LNCAP (cell line): ENCODE results near the gene MAP3K13.

Experiments used
- TF ChIP-seq, protein P1 (sequence below): fragments of 450-650 bp; IDR thresholded peaks from 2 replicates; pipeline ENCODE4 v1.5.1; 2017; ENCODE audit warnings: mild to moderate bottlenecking

Gene MAP3K13

GRCh38 chr3:185320949-185321348, 42.0 kb upstream of the MAP3K13 start:
- TF ChIP-seq, protein P1, sequence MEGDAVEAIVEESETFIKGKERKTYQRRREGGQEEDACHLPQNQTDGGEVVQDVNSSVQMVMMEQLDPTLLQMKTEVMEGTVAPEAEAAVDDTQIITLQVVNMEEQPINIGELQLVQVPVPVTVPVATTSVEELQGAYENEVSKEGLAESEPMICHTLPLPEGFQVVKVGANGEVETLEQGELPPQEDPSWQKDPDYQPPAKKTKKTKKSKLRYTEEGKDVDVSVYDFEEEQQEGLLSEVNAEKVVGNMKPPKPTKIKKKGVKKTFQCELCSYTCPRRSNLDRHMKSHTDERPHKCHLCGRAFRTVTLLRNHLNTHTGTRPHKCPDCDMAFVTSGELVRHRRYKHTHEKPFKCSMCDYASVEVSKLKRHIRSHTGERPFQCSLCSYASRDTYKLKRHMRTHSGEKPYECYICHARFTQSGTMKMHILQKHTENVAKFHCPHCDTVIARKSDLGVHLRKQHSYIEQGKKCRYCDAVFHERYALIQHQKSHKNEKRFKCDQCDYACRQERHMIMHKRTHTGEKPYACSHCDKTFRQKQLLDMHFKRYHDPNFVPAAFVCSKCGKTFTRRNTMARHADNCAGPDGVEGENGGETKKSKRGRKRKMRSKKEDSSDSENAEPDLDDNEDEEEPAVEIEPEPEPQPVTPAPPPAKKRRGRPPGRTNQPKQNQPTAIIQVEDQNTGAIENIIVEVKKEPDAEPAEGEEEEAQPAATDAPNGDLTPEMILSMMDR = no peak

- TF ChIP-seq, protein P1 = no peak
Observed at GRCh38 chr3:185322101-185322719, 40.7 kb upstream of the MAP3K13 start.

- TF ChIP-seq, protein P1 = no peak
Observed at GRCh38 chr3:185325946-185326791, 36.8 kb upstream of the MAP3K13 start.

DNA sequence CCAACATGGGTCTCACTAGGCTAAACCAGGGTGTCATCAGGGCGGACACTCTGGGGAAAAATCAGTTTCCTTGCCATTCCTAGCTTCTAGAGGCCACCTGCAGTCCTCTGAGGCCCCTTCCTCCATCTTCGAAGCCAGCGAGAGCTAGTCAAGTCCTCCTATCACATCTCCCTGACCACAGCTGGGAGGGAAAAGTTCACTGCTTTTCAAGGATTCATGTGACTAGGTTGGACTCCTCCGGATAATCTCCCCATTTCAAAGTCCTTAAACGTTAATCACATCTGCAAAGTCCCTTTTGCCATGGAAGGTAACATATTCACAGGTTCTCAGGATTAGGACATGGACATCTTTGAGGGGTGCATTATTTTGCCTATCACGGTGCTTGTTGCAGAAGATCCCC, 35.9 kb upstream of the MAP3K13 start:
- TF ChIP-seq, protein P1 = no peak

DNA sequence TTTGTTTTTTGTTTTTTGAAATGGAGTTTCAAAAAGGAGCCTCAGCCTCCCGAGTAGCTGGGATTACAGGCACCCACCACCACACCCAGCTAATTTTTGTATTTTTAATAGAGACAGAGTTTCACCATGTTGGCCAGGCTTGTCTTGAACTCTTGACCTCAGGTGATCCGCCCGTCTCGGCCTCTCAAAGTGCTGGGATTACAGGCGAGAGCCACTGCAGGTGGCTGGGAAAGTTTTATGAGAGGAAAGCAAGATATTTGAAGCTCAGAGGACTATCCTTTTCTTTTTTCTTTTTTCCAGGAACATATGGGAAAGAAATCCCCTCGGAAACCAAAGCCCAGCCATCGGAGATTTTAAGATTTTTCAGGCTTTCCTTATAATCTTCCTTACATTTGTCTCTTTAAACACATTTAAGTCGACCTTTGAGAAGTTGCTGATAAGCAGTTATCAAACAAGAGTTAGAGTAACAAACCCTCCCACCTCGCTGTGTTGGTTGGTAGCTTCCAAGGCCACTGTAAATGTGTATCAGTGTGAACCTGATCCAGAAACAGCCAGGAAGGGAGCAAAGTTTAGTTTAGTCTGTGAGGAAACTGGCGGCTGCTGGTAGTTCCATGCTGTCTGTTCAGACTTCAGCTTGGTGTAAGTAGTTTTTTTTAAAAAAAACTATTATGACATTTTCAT, 34.5 kb upstream of the MAP3K13 start:
- TF ChIP-seq, protein P1 = no peak

DNA sequence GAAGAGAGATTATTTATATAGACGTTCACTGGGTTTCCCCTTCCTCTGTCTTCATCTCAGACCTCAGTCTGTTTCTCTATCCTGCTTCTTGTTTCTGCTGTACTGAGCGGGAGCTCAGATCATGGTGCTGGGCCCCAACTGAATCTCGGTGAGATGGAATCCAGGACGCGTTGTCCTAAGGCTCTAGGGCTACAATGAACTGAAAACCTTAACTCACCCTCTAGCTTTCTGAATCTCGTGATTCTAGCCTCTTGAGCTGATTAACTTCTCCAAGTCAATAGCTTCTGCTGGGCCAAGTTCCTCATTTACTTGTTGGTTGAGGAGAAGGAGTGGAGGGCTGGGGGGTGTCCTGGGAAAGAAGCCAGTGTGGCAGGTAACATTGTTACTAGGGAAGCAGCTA, 32.7 kb upstream of the MAP3K13 start:
- TF ChIP-seq, protein P1 = no peak

GRCh38 chr3:185330644-185331043, 32.3 kb upstream of the MAP3K13 start:
- TF ChIP-seq, protein P1 = no peak
